Cortex of kidney (tissue), 1 donor: Measurements from ENCODE around the gene CACFD1.

ENCODE experiments used
- DNase-seq: peaks from one replicate; lab custom pipeline; 2025; lab: John Stamatoyannopoulos, UW

The CACFD1 gene

GRCh38 chr9:133484671-133485437 is 25.1 kb downstream of the CACFD1 start:
- no peak for DNase-seq

GRCh38 chr9:133485531-133486260 is 25.9 kb downstream of the CACFD1 start:
- no peak for DNase-seq

- DNase-seq = no peak
These were observed 27.6 kb downstream of the CACFD1 start for GRCh38 chr9:133487331-133487725.

DNA sequence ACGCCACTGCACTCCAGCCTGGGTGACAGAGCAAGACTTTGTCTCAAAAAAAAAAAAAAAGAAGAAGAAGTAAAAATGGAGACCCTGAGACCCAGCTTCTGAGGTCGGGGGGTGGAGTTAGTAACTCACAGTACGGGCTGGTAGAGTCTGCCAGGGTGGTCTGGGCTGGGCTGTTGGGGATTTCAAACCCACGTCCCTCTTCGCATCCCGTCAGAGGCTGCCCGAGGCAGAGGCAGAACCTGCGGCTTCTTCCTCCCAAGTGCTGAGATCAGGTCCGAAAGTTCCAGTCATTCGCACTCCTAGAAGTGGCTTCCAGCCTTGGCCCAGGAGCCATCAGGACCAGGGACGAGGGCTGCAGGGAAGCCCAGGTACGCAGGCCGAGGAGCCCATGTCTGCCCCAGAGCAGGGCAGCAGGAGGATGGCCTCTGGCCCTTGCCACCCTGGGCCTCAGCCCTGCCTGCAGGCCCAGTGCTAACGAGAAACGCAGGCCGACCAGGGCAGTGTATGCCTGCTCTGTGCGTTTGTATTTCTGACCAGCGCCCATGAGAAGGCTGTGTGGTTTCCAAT is 29.0 kb downstream of the CACFD1 start:
- no peak for DNase-seq

GRCh38 chr9:133489253-133490190 is 29.7 kb downstream of the CACFD1 start:
- DNase-seq = no peak

DNA sequence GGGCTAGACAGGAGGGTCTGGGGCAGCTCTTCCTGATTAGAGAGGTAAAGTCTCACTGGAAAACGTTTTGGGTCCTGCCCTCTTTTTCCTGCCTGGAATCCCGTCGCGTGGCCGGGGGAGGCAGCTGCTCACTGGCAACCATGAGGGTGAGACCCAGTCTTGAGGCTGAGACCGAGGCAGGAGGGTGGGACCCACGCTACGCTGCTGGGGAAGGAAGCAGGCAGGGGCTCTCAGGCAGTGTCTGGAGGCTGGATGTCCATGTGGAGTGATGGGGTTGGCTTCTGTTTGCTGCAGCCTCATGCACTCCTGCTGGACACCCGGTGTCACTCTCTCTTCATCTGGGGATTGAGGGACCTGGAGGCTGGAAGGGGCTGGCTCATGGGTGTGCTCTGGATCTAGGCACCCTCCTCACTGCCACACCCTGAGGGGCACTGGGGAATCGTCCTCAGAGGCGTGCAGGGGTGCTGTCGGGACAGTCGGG is 30.5 kb downstream of the CACFD1 start:
- no peak for DNase-seq

DNA sequence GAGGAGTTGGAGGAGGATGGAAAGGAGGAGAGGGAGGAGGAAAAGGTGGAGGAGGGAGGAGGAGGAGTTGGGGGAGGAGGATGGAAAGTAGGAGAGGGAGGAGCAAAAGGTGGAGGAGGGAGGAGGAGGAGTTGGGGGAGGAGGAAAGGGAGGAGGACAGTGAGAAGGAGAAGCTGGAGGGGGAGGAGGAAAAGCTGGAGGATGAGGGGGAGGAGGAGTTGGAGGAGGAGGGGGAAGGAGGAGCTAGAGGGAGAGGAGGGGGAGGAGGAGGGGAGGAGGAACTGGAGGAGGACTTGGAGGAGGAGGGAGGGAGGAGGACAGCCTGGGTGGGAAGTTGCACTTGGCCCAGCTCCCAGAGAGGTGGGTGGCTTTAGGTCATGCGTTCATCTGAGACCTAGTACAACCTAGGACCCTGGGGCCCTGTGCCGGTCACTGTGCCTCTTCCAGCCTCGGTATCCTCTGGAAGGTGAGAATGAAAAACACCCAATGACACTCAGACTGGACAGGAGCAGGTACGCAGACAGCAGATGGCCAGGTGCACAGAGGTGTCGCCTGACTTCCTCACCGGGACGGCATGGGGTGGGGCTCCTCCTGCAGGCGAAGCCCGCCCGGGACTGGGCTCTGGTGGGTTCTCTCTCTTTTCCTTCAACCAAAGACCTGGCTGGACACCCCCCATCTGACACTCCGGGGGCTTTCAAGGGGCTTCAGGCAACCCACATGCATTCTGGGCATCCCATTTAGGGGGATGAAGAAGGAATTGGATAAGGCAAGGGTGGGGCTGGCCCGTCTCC is 31.3 kb downstream of the CACFD1 start:
- DNase-seq = no peak

DNA sequence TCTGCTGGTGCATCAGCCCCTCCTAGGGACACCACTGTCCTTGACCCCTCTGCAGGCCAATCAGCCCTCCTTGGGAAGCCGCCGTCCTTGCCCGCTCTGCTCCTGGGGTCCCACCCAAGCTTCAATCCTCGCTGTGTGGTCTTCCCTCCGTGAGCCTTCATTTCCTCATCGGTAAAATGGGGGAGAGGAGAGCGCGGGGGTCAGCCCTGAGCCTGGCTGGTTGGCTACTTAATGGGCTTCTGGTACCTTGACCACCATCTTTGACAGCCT is 31.8 kb downstream of the CACFD1 start:
- DNase-seq = no peak

DNA sequence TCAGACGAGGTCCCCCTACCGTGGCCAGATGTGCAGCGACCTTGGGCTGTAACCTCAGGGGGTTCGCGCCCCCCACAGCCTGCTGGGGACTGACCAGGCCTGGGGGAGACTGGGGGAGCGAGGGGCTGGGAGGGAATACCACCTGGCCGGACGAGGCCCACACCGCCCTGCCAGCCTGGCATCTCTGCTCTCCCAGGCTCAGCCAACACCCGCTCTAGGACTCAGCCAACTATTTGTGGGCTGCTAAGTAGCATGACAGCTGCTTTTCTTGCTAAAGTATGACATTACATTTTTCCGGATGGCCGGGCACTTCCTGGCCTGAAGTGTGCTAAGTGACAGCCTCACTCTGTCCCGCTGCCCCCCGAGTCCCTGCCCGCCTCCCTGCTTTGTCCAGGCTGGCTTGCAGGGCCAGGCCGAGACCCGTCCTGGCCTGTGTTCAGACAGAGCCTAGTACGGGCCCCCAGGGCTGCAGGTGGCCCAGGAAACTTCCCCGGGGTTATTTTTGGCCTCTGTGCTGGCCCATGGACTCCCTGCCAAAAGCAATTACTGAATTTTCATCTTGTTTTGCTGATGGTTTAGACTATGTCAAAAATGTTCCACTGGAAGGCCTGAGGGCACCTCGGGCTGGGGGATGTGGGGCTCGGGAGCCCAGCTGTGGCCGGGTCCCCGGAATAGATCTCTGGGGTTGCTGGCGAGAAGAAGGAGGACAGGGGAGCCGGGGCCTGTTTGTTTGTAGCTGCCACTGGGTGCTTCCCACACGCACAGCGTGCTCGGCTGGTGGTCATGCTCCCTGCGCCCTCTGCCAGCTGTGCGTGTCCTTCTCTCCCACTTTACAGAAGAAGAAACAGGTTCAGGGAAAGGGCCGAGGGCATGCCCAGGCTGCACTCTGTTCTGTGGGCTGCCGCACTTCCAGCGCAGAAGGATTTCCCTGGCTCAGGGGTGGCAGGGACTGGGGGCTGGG is 32.6 kb downstream of the CACFD1 start:
- no peak for DNase-seq

DNA sequence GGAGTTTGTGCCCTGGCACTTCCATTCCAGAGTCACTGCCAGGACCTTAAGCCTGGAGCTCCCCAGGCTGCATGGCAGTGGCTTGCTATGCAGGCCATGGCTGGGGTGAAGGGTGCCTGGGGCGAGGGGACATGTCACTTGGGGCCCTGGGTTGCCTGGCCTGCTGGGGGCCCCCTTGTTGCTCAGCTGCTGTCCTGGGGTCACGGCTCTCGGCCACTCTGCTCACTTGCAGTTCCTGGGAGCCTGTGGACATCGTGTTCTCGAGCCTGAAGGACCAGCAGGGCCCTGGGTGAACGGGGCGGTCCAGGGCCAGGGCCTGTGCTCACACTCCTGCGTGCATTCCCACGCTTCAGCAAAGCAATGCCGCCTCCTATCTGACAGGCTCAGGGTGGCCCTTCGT is 33.6 kb downstream of the CACFD1 start:
- DNase-seq = no peak

GRCh38 chr9:133493845-133494540 is 34.2 kb downstream of the CACFD1 start:
- DNase-seq = no peak

DNA sequence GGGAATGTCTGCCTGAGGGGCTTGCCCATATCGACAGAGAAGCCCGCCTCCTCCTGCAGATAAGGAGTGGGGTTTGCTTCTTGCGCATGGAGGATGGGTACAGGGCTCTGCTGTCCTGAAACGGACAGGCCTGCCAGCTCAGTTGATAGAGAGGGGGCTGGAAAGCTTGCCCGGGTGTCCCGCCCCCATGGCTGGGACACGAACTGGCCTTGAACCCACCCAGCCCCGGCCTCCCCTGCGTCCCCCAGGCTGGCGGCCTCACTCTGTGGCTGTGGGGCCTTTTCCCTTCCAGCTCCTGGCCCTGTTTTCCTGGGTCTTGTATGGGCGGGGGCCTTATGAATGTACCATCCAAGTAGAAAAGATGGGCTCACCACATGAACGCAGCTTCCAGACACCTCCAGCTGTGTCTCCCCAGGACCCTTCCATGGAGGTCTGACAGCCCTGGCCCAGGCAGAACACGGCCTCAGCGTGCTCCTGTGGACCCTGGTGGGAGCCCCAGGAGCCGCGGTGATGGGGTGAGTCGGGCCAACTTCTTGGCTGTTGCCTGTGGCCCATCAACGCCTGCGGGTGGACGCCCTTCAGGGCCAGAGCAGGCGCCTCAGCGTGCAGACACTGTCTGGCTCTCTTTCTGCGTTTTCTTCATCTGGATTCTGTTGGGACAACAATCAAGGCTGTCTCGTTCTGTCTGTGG is 35.0 kb downstream of the CACFD1 start:
- DNase-seq = no peak

- no peak for DNase-seq
These were observed 35.8 kb downstream of the CACFD1 start for GRCh38 chr9:133495327-133496293.

DNA sequence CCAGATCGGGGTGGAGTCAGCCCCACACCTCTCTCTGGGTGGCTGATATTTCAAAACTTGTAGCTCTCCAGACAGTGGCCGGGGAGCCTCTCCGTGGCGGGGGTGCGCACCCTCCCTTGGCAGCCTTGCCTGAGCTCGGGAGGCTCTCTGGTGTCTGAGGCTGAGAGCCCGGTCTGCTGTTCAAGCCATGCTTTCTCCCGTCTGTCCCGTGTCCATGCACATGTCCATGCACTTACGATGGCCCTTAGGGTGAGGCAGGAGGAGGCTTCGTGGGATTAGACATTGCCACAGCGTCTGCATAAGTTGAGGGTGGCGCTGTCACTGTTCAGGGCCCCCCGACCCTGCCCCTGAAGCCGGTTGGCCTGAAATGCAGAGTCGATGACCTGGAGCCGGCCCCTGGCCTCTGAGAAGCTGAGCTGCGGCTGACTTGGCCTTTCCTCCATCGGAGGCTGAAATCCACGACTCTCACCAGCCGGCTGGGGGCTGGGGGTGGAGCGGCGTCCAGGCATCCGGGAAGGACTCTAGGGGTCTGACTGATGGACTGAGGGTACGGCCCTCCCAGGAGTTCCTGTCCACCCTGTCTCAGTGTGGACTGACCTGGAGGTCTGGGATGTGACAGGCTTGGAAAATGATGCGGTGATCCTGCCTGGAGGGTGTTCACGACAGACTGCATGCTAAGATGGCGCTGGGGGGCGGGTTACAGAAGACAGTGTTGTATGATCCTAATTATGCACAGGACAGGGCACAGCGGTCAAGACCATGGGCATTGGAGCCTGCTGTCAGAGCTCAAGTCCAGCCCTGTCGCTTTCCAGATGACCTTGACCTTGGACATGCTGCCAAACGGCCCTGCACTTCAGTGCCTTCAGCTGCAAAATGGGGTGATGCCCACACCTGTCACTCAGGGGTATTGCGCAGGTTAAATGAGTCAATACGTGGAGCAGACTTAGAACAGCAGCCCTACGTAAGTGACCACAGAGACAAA is 37.4 kb downstream of the CACFD1 start:
- DNase-seq = no peak

DNA sequence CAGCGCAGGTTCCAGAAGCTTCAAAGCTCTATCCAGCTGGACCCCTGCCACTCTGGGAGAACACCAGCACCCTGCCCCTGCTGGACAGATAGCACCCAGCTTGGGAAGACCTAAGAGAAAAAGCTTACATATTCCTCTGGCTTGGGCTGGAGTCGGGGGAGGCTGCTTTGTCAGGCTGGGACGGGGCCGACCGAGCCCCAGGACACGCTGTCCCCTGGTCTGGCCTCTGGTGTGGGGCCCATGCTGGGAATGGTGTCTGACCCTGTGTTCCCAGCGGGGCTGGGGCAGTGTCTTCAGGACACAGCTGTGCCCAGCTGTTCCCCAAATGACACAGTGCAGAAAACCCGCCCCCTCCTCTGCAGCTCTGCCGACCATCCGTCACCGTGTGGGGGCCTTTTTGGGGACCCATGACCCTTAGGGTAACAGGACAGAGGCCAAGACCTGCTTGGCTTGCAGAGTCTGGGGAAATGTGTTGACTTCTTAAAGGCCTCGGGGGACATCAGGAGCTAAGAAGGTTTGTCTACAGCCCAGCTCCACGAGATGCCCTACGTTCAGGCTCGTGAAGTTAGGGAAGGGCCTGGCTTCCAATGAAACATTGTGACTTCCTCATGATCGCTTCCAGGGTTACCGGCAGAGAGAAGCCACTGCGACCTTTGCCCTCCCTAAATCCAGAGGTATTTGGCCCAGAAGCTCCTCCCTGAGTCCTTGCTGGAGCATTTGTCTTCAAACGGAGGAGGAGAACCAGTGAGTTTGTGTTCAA is 39.5 kb downstream of the CACFD1 start:
- no peak for DNase-seq

GRCh38 chr9:133499892-133500270 is 40.1 kb downstream of the CACFD1 start:
- no peak for DNase-seq
